ENCODE measurements around the gene ZEB1.
"Not testable (repeated sequence)": the region's sequence is repeated elsewhere in the genome, so short reads cannot be mapped to it uniquely, and the experiment has no call there.

ZEB1 gene

GRCh38 chr10:31515116-31515515 is 196.1 kb downstream of the ZEB1 start:
- DNase-seq = no peak

DNA sequence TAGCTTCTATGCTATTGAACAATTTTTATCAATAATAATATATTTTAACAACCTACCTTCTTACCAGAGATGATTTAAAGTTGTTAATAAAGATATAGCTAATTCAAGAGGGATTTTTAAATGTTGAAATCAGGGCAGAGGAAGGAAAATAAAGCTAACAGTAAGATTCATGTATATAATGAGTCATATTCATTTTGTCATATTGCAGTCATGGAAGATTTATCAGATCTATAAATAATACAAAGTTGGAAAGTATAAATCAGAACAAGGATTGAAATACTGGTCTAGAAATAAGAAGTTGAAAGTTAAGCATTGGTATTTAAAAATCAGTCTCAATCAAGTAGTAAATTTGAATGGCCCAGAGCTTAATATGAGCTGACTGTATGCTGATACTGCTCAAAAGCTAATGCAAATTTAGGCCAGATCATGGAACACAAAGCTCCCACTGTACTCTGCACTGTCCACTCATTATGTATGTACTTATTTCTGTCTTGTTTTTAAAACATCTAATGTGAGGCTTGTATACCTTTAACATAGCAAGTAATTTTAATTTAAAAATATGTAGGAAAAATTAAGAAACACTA is 196.9 kb downstream of the ZEB1 start:
- DNase-seq = no peak

DNA sequence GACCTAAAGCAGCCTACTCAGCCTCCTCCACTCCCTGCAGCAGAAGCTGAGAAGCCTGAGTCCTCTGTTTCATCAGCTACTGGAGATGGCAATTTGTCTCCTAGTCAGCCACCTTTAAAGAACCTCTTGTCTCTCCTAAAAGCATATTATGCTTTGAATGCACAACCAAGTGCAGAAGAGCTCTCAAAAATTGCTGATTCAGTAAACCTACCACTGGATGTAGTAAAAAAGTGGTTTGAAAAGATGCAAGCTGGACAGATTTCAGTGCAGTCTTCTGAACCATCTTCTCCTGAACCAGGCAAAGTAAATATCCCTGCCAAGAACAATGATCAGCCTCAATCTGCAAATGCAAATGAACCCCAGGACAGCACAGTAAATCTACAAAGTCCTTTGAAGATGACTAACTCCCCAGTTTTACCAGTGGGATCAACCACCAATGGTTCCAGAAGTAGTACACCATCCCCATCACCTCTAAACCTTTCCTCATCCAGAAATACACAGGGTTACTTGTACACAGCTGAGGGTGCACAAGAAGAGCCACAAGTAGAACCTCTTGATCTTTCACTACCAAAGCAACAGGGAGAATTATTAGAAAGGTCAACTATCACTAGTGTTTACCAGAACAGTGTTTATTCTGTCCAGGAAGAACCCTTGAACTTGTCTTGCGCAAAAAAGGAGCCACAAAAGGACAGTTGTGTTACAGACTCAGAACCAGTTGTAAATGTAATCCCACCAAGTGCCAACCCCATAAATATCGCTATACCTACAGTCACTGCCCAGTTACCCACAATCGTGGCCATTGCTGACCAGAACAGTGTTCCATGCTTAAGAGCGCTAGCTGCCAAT is 202.2 kb downstream of the ZEB1 start:
- DNase-seq = no peak

DNA sequence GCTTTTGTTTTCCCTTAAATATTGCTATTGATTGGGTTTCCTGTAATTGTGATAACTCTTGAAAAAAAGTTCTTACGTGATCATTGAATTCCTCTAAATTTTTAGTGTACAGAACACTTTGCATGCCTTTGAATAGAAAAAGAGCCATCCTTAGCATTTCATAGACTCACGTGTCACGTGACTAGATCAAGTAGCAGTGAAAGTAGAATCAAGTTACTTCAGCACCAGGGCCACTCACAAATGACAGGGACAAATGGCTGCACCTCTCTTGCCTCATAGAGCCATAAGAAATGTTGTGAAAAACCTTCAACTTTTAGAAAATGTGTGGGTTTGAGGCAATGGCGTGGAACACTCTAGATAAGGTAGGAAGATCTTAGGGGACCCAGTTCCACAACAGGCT is 203.8 kb downstream of the ZEB1 start:
- DNase-seq = no peak

DNA sequence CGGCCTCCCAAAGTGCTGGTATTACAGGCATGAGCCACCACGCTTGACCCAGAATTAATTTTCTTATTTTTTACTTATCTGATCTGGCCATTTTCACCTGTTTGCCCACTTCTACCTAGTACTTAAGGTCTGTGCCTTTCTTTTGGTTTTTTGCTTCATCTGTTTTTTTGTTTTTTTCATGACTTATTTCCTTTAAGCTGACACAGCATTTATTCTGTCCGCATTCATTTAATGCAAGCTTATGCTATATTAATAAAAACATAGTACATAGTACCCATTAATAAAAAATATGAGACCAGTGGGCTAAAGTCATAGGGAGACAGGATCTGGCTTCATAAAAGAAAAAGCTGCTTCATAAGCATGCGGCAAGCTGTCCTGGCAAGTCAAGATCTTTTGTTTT is 205.4 kb downstream of the ZEB1 start:
- DNase-seq = no peak

DNA sequence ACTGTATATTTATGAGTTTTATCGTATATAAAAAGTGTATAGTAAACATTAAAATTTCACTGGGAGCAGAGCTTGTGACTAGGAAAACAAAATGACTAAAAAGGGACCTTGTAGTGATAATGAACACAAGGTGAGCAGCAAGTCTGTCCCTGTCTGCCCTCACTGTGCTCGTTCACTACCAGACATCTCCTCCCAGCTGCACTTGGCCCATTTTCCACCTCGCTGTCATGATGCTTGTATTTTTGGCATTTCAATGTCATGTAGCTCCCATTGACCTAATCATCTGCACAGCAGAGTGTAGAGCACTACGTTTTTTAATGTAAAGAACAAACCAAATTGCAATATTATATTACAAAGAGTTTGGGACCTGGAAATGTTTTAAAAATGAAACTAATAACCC is 207.2 kb downstream of the ZEB1 start:
- no peak for DNase-seq

DNA sequence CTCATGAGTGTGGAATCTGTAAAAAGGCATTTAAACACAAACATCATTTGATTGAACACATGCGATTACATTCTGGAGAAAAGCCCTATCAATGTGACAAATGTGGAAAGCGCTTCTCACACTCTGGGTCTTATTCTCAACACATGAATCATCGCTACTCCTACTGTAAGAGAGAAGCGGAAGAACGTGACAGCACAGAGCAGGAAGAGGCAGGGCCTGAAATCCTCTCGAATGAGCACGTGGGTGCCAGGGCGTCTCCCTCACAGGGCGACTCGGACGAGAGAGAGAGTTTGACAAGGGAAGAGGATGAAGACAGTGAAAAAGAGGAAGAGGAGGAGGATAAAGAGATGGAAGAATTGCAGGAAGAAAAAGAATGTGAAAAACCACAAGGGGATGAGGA is 207.7 kb downstream of the ZEB1 start:
- no peak for DNase-seq

- DNase-seq = no peak
Observed at GRCh38 chr10:31528831-31529230, 209.8 kb downstream of the ZEB1 start.

DNA sequence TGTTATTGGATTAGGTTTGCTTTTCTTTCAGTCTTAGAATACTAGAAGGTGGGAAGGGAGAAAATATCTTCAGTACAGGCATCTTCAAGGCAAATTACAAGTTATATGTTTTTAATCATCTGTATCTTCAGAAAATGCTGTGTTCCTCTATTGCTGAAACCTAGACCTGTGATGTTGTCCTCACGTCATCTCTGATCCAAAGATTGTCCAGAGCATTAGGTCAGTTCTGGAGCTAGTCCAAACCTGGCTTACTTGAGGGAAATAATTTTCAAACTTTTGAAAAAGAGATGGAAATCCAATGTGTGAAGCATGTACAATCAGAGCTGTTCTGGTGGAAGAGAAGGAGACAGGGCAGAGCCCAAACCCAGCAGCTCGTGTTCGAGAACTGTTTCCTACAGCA is 217.3 kb downstream of the ZEB1 start:
- DNase-seq = no peak

DNA sequence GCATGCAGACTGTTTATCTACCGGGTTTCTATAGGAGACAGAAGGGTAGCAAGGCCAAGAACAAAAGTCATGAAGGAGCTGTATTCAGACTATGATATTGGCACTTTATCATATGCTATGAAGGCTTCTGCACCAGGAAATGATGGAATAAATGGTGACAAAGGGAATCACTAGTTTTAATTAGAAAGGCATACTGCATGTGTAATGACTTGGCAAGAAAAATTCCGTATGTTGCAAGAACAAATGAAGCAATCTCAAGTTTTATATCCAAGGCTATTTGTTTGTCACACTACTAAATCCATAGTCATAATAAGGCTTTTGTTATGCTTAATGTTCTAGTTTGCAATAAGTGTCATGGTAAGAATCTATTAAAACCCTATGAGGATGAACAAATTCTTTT is 230.9 kb downstream of the ZEB1 start:
- DNase-seq = no peak

DNA sequence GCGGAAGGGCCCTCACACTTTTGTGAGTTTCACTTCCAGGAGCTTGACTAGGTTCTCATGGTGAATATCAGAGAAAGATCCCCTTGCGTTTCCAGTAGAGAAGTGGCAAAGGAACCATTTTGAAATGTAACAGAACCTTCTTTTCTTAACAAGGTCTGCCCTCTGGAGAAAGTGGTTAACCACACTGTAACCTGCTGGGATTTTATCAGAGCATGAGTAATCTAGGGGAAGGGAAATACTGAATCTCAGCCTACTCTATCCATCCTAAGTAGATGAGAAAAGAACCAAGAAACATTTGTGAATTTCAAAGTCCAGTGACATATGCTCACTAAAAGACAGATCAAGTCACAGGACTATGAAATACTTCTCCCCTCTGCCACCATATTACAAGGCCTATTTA is 235.5 kb downstream of the ZEB1 start:
- no peak for DNase-seq

DNA sequence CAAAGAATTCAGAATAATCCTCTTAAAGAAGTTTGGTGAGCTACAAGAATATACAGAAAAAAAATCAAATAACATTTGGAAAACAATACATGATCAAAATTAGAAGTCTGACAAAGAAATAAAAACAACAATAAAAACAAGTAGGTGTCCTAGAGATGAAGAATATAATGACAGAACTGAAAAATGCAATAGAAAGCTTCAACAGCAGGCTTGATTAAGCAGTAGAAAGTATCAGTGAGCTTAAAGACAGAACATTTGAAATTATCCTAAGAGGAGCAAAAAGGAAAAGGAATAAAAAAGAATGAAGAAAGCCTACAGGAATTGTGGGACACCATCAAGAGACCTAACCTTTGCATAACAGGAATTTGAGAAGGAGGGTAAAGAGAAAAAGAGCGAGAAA is 238.8 kb downstream of the ZEB1 start:
- no peak for DNase-seq

GRCh38 chr10:31568252-31568861 is 249.3 kb downstream of the ZEB1 start:
- not testable (repeated sequence) for DNase-seq

- DNase-seq = no peak
Observed at GRCh38 chr10:31574577-31574976, 255.6 kb downstream of the ZEB1 start.

GRCh38 chr10:31578181-31578852 is 259.3 kb downstream of the ZEB1 start:
- no peak for DNase-seq

DNA sequence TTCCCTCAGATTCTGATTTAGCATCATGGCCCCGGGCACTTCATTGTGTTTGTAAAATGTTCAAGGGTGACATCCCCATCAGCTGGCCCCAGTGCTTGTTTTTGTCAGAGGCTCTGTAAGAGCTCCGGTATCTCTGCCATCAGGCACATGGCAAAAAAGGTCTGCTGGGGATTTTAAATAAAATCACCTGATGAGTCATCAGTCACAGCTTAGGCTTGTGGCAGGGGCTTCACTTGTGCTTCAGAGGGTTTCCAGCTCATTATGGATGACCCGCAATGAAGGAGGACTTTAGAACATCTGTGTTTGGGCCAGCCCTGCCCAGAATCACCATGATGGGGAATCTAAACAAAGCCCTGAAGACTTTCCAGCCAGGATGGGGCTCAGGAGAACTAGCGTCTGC is 259.9 kb downstream of the ZEB1 start:
- DNase-seq = no peak
